Thyroid gland (tissue), 4 donors: ENCODE results near the gene PPIL6.

Experiments
- POLR2A ChIP-seq, 2 donors: fragments of 450-650 bp; IDR thresholded peaks; one replicate each; pipeline ENCODE4 v1.6.1; 2017; ENCODE audit warnings: antibody characterized with exemption in 2 of 2, mild to moderate bottlenecking in 2 of 2, moderate library complexity in 1 of 2
- TF ChIP-seq, protein P1 (sequence below), 6 experiments: fragments of 200-600 bp in 3 of 6; fragments of 450-650 bp in 3 of 6; sonication (generic) in 3 of 6; IDR thresholded peaks; one replicate each; pipeline ENCODE4 v1.5.1; 2016 to 2019; ENCODE audit warnings: antibody characterized with exemption in 6 of 6, mild to moderate bottlenecking in 2 of 6, inconsistent platforms in 1 of 6, moderate library complexity in 1 of 6

DNA sequence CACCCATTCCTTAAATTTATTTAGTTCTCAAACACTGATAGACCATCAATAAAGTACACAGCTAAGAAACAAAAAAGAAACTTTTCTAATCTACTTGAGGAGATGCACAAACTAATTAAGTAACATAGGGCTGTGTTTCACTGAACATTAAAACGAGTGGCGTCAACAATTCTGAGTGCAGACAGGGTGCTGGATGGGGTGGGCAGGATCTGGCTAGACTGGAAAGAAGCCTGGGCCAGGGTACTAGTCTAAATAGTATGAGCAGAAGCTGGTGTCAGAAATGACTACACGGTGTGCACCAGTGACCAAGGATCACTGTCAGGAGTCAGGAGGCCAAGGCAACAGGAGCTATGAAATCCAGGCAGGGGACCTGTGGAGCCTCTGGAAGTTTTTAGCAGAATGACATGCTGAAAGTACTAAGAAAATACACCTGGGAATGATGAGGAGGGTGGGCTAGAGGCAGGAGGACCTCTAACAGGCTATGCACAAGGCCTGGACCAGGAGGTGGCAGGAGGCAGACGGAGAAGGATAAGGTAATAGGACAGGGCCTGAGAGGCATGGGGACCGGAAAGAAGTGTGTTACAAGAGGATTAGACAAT is 29.3 kb upstream of the PPIL6 start:
- TF ChIP-seq, protein P1, sequence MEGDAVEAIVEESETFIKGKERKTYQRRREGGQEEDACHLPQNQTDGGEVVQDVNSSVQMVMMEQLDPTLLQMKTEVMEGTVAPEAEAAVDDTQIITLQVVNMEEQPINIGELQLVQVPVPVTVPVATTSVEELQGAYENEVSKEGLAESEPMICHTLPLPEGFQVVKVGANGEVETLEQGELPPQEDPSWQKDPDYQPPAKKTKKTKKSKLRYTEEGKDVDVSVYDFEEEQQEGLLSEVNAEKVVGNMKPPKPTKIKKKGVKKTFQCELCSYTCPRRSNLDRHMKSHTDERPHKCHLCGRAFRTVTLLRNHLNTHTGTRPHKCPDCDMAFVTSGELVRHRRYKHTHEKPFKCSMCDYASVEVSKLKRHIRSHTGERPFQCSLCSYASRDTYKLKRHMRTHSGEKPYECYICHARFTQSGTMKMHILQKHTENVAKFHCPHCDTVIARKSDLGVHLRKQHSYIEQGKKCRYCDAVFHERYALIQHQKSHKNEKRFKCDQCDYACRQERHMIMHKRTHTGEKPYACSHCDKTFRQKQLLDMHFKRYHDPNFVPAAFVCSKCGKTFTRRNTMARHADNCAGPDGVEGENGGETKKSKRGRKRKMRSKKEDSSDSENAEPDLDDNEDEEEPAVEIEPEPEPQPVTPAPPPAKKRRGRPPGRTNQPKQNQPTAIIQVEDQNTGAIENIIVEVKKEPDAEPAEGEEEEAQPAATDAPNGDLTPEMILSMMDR (IDR thresholded peaks at IDR 0.05), result no peak
- no peak for TF ChIP-seq POLR2A (IDR thresholded peaks at IDR 0.05)
